ENCODE measurements around the gene IGFBP5. TPM values are rescaled to one million over a fixed set of nuclear protein-coding genes. Genes with fewer than 3 reads are reported as not detected.

The IGFBP5 gene
- total RNA-seq, 1 experiment from 2014 or later, result 3.9 TPM

DNA sequence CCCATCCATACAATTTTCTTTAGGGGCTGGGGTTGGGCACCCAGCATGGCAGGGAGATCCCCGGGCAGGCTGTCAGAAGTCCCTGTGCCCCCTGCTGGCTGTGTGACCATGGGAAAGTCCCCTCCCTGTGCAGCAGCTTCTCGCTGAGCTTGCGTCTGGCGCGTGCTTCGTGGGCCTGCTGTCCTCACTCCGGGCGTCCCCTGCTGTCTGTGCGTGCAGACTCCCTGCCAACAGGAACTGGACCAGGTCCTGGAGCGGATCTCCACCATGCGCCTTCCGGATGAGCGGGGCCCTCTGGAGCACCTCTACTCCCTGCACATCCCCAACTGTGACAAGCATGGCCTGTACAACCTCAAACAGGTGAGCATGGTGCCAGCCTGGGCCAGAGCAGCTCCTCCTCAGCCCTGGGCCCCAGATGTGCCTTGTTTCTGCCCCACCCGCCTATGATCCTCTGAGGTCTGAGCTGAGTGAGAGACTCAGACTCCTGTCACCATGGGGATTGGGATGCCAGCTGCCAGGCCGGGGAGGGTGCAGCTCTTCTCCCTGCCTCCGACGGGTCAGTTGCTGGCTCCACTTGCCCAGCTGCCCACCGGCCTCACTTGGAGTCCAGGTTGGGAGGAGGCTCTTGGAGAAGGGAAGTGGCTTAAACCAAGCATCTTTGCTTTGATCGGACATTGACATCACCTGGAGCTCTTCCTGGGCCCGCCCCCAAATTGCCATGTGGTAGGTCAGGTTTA, 33.5 kb downstream of the IGFBP5 start:
- Histone ChIP-seq H3K9ac (ENCODE audit: low read length) (no peak overlapping the region), H2AFZ (ENCODE audit: low read depth, low read length, poor library complexity, severe bottlenecking) (no peak overlapping the region), H3K4me2 (ENCODE audit: low read length) (no peak overlapping the region), H3K79me2 (ENCODE audit: insufficient read depth, low read length) (no peaks in the 10 kb centered on the region), H3K4me1 (ENCODE audit: control insufficient read depth in 1 of 2, insufficient read depth in 2 of 2, low read length in 2 of 2) (no peaks in the 10 kb centered on the region), H3K9me3 (ENCODE audit: control insufficient read depth in 1 of 2, insufficient read depth in 1 of 2, low read depth in 1 of 2, low read length in 2 of 2) (no peaks in the 10 kb centered on the region), H3K27me3 (ENCODE audit: insufficient read depth, low read length) (no peaks in the 10 kb centered on the region), H3K36me3 (ENCODE audit: control insufficient read depth in 1 of 2, insufficient read depth in 2 of 2, low read length in 2 of 2) (peaks cover 0 to 6% of the 10 kb centered on the region in 2 experiments; a peak in 1 of 4 replicates), H3K9me2 (ENCODE audit: insufficient read depth) (no peaks in the 10 kb centered on the region), H4K20me1 (ENCODE audit: insufficient read depth) (no peaks in the 10 kb centered on the region), H3K4me3 (replicated peaks in 1 of 2; ENCODE audit: low read depth in 1 of 2, low read length in 2 of 2) (no peak overlapping the region), H3K27ac (ENCODE audit: low read depth, low read length) (no peak overlapping the region)
- ChIA-PET CTCF (interaction anchor here (1.4 to 10.4 kb wide), 2 partner anchors 9 to 144 kb away, joined by 3 to 142 read pairs; no protein-coding TSS in a partner anchor), POLR2A (no interaction called here), RAD21 (ENCODE audit: low non-redundant PET in 1 of 2, low total read pairs in 2 of 2, uncharacterized antibody in 2 of 2, unreplicated experiment in 2 of 2) (interaction anchor here in 1 of 2 experiments (1.7 kb wide), 1 partner anchor 142 kb away, joined by 4 read pairs; no protein-coding TSS in a partner anchor)
- no peak for ATAC-seq
- no TSS peak for BruUV-seq (replicated peaks)
- intact Hi-C loops (cut with micrococcal nuclease), result loop anchor here (10.0 kb wide), 1 partner anchor 627 kb away; no protein-coding TSS in a partner anchor
- TF ChIP-seq ELF1 (IDR thresholded peaks at IDR 0.05; ENCODE audit: borderline replicate concordance, low read depth), result no peak
- TF ChIP-seq, protein P1, sequence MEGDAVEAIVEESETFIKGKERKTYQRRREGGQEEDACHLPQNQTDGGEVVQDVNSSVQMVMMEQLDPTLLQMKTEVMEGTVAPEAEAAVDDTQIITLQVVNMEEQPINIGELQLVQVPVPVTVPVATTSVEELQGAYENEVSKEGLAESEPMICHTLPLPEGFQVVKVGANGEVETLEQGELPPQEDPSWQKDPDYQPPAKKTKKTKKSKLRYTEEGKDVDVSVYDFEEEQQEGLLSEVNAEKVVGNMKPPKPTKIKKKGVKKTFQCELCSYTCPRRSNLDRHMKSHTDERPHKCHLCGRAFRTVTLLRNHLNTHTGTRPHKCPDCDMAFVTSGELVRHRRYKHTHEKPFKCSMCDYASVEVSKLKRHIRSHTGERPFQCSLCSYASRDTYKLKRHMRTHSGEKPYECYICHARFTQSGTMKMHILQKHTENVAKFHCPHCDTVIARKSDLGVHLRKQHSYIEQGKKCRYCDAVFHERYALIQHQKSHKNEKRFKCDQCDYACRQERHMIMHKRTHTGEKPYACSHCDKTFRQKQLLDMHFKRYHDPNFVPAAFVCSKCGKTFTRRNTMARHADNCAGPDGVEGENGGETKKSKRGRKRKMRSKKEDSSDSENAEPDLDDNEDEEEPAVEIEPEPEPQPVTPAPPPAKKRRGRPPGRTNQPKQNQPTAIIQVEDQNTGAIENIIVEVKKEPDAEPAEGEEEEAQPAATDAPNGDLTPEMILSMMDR (IDR thresholded peaks at IDR 0.05 in 2 of 3, conservative IDR thresholded peaks at IDR 0.05 in 1 of 3; ENCODE audit: borderline replicate concordance in 1 of 3, insufficient read depth in 1 of 3, low read depth in 2 of 3, low read length in 2 of 3), result peak in 2 of 3 experiments; percentile 23 to 26; a peak in 2 of 6 replicates
- peak; percentile 45 for TF ChIP-seq RAD21 (IDR thresholded peaks at IDR 0.05; ENCODE audit: low read depth)
- DNase-seq (ENCODE audit: low read depth, low spot score), result no peak

DNA sequence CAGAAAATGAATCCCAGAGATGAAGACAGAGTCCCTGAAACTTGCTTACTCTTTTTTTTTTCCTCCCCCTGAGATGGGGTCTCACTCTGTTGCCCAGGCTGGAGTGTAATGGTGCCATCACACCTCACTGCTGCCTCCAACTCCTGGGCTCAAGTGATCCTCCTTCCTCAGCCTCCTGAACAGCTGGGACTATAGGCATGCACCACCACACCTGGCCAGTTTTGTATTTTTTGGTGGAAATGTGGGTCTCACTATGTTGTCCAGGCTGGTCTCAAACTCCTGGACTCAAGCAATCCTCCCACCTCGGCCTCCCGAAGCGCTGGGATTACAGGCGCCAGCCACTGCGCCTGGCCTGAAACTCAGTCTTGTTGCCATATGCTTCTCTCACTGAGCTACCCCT, 34.3 kb downstream of the IGFBP5 start:
- no peak for TF ChIP-seq JUND (IDR thresholded peaks at IDR 0.05)
- TF ChIP-seq ZFX (IDR thresholded peaks at IDR 0.05), result no peak
- TF ChIP-seq CEBPB (IDR thresholded peaks at IDR 0.05; ENCODE audit: low read depth), result no peak
- ATAC-seq, result no peak
- Histone ChIP-seq H3K36me3 (ENCODE audit: control insufficient read depth in 1 of 2, insufficient read depth in 2 of 2, low read length in 2 of 2) (peaks cover 0 to 6% of the 10 kb centered on the region in 2 experiments; a peak in 1 of 4 replicates), H3K4me3 (replicated peaks in 1 of 2; ENCODE audit: low read depth in 1 of 2, low read length in 2 of 2) (no peak overlapping the region), H2AFZ (ENCODE audit: low read depth, low read length, poor library complexity, severe bottlenecking) (no peak overlapping the region), H3K9me3 (ENCODE audit: control insufficient read depth in 1 of 2, insufficient read depth in 1 of 2, low read depth in 1 of 2, low read length in 2 of 2) (no peaks in the 10 kb centered on the region), H3K9ac (ENCODE audit: low read length) (no peak overlapping the region), H3K79me2 (ENCODE audit: insufficient read depth, low read length) (no peaks in the 10 kb centered on the region), H3K27me3 (ENCODE audit: insufficient read depth, low read length) (no peaks in the 10 kb centered on the region), H4K20me1 (ENCODE audit: insufficient read depth) (no peaks in the 10 kb centered on the region), H3K9me2 (ENCODE audit: insufficient read depth) (no peaks in the 10 kb centered on the region), H3K27ac (ENCODE audit: low read depth, low read length) (no peak overlapping the region), H3K4me1 (ENCODE audit: control insufficient read depth in 1 of 2, insufficient read depth in 2 of 2, low read length in 2 of 2) (no peaks in the 10 kb centered on the region), H3K4me2 (ENCODE audit: low read length) (no peak overlapping the region)
- ChIA-PET RAD21 (ENCODE audit: low non-redundant PET in 1 of 2, low total read pairs in 2 of 2, uncharacterized antibody in 2 of 2, unreplicated experiment in 2 of 2) (interaction anchor here in 1 of 2 experiments (1.7 kb wide), 1 partner anchor 141 kb away, joined by 4 read pairs; no protein-coding TSS in a partner anchor), POLR2A (no interaction called here), CTCF (interaction anchor here (10.4 kb wide), 1 partner anchor 143 kb away, joined by 142 read pairs; no protein-coding TSS in a partner anchor)
- BruUV-seq (replicated peaks), result no TSS peak
- DNase-seq (ENCODE audit: low read depth, low spot score), result no peak
- intact Hi-C loops (cut with micrococcal nuclease), result loop anchor here (10.0 kb wide), 1 partner anchor 626 kb away; no protein-coding TSS in a partner anchor
